Left ventricle myocardium inferior (tissue), 1 donor: ENCODE measurements around the gene NEAT1. TPM values are rescaled to one million over a fixed set of nuclear protein-coding genes. Genes with fewer than 3 reads are reported as not detected.
A peak's percentile ranks its signal among the peaks of the same experiment; 100 is the strongest.

Source experiments
- DNase-seq: peaks from one replicate; pipeline ENCODE4 v3.0.0-alpha.2; 2020
- H3K27ac ChIP-seq: fragments of 200-600 bp; replicated peaks from 2 replicates; pipeline ENCODE4 v1.8.0; 2021
- H3K27me3 ChIP-seq: fragments of 200-600 bp; 2 replicates; pipeline ENCODE4 v1.8.0; 2021; ENCODE audit warnings: low read depth
- H3K36me3 ChIP-seq: fragments of 200-600 bp; 2 replicates; pipeline ENCODE4 v1.8.0; 2021
- H3K4me1 ChIP-seq: fragments of 200-600 bp; 2 replicates; pipeline ENCODE4 v1.8.0; 2021
- H3K4me3 ChIP-seq: fragments of 200-600 bp; 2 replicates; pipeline ENCODE4 v1.8.0; 2021; ENCODE audit warnings: mild to moderate bottlenecking, moderate library complexity
- H3K9me3 ChIP-seq: fragments of 200-600 bp; replicated peaks from 2 replicates; pipeline ENCODE4 v1.8.0; 2021
- intact Hi-C: fragments of 100-400 bp; cut with micrococcal nuclease; formaldehyde crosslinking; loops from one replicate; pipeline ENCODE4 v1.11.0; 2022
- total RNA-seq: library from RNA; stranded (reverse); fragmentation: NEBNext Ultra II Directional; extraction: Animal tissue kit (Norgen Biotek cat#: 25700); gene quantifications from one replicate; pipeline ENCODE4 v1.2.1, GENCODE V29; 2021
- TF ChIP-seq, protein P1 (sequence below): fragments of 200-600 bp; IDR thresholded peaks from 2 replicates; pipeline ENCODE4 v1.8.0; 2021; ENCODE audit warnings: antibody characterized with exemption, mild to moderate bottlenecking, borderline replicate concordance
- donor health status: DM: no; HTN: yes; CAD: no; lungs with severe emphysema.

NEAT1 gene
- total RNA-seq, 1 donor from 2014 or later = 405 TPM

DNA sequence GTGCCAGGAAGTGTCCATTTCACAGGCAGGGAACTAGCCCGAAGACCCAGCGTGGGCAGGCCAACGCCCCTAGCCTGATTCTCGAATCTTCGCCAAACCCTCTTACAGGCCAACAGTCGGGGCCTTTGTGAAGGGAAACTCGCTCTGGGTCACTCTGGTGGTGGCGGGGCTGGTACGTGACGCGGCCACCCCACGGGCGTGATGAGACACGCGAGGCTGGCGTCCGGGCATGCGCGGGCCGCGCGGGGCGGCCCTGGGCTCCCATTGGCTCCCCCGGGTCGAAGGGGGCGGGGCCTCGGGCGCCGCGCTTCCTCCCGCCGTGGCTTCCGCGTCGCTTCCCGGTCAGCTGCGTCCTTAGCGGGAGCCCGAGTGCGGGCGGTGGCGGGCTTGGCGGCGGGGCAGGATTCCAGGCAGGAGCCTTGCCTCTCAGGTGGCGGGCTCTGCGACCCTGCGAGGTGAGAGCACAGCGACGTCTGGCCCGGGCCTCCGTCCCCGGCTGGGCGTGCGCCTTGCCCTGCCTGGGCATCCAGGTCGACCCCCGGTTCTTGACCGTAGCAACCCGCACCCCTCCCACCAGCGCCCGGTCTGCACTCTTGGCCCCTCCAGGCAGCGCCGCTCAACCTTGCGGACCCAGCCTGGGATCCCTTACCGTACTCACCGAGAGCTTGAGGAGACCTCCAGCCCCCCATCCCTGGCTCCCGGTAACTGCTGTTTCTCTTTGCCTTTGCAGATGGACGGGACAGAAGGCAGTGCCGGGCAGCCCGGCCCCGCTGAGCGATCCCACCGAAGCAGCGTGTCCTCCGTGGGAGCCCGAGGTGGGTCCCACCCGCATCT lies 36.1 kb upstream of the NEAT1 start, which contains the start of gene FRMD8:
TSS of gene FRMD8 (plus strand) at position 331 of the 834 bp plus-strand sequence. CDS start at position 731, 400 bp downstream.
- Histone ChIP-seq H3K27ac (peak within 1 kb of the TSS; percentile 97), H3K9me3 (no peaks in the 10 kb centered on the region), H3K36me3 (no peaks in the 10 kb centered on the region), H3K4me1 (peaks cover 99% of the 10 kb centered on the region), H3K4me3 (peak within 1 kb of the TSS; percentile 80), H3K27me3 (no peaks in the 10 kb centered on the region)
- TF ChIP-seq, protein P1, sequence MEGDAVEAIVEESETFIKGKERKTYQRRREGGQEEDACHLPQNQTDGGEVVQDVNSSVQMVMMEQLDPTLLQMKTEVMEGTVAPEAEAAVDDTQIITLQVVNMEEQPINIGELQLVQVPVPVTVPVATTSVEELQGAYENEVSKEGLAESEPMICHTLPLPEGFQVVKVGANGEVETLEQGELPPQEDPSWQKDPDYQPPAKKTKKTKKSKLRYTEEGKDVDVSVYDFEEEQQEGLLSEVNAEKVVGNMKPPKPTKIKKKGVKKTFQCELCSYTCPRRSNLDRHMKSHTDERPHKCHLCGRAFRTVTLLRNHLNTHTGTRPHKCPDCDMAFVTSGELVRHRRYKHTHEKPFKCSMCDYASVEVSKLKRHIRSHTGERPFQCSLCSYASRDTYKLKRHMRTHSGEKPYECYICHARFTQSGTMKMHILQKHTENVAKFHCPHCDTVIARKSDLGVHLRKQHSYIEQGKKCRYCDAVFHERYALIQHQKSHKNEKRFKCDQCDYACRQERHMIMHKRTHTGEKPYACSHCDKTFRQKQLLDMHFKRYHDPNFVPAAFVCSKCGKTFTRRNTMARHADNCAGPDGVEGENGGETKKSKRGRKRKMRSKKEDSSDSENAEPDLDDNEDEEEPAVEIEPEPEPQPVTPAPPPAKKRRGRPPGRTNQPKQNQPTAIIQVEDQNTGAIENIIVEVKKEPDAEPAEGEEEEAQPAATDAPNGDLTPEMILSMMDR = no peak
- intact Hi-C loops = no loop called here
- peak; percentile 95 for DNase-seq

DNA sequence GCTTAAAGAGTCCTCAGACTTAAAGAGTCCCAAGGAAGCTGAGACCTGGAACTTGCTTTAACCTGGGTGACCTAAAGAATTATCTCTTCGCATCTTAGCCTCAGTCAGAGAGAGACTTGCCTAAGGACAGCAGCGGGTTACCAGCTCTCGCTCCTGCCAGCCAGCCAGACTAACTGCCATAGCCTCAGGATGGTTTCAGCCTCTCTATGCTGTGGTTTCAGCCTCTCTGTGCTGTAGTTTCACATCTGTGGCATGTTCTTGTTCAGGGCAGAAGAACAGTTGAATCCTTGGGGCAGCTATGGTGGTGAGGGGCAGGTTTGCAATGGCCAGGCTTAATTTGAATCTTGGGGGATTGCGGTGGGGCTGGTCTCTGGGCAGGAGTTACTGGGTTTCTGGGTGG lies 33.9 kb upstream of the NEAT1 start:
- no peaks in the 10 kb centered on the region for H3K9me3 ChIP-seq
- intact Hi-C loops = no loop called here
- TF ChIP-seq, protein P1 = no peak
- H3K4me3 ChIP-seq = peak overlapping the region; percentile 80
- peak overlapping the region; percentile 87 for H3K27ac ChIP-seq
- no peak for DNase-seq
- H3K27me3 ChIP-seq = no peaks in the 10 kb centered on the region
- peaks cover 8% of the 10 kb centered on the region for H3K36me3 ChIP-seq
- H3K4me1 ChIP-seq = peaks cover 95% of the 10 kb centered on the region

DNA sequence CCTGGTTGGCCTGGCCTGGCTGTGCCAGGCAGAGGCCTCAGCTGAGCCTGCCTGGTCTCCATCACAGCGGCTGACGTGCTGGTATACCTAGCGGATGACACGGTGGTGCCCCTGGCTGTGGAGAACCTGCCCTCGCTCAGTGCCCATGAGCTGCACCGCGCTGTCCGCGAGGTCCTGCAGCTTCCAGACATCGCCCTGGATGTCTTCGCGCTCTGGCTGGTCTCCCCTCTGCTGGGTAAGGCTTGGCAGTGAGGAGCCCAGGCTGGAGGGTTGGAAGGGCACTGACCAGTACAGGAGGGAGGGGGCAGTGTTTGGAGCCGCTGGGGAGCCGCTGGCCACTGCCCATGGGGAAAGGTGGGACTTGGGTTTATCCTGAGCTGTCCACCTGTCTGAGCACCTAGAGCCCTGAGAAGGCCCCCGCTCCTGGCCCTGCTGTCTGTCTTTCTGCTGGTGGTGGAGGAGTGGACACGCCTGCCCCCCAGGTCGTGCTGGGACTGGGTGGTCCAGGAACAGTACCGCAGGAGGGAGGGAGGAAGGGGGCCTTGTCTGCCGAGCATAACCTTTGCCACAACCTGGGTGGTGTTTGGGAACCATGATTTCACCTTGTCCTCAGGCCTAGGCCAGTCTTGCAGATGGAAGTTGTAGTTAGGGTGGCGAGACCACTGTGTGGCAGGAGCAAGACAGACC lies 33.2 kb upstream of the NEAT1 start:
- H3K36me3 ChIP-seq = peaks cover 15% of the 10 kb centered on the region
- TF ChIP-seq, protein P1 = no peak
- peak overlapping the region; percentile 43 for H3K4me3 ChIP-seq
- H3K27ac ChIP-seq = peak overlapping the region; percentile 87
- peaks cover 87% of the 10 kb centered on the region for H3K4me1 ChIP-seq
- intact Hi-C loops = no loop called here
- DNase-seq = no peak
- H3K27me3 ChIP-seq = no peaks in the 10 kb centered on the region
- no peaks in the 10 kb centered on the region for H3K9me3 ChIP-seq

DNA sequence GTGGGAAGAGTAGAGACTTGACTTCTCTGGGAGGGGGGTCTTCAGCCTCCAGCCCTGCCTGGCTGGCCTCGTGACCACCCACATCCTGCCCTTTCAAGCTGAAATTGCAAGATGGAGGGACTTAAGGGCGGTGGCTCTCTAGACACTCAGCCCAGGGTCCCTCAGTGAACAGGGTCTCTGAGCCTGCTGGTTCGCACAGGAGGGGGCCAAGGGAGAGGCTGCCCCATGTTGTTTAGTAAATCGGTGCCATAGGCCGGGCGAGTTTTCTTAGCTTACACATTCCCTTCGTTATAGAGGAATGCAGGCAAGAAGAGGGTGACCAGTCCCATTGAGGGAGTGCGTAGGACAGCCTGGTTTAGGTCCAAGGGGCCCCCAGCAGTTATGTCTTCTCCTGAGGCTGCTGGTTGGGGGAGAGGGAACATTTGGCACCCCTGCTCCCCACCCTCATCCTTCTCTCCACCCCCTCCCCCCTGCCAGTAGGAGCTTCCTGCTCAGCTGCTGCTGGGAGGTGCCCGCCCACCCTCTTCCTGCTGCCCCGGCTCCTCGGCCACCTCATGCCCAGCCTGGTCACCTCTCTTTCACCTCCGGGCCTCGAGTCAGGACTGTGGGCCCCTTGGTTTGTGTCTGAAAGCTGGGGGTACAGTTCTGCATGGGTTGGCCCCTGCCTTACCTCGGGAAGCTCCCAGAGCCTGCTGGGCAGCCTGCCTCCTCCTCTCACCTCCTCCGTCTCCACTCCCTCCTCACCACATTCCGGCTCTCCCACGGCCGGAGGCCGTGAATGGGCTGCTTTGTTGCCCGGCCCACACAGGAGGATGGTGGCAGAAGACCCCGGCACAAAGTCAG lies 32.3 kb upstream of the NEAT1 start:
- H3K4me1 ChIP-seq = peaks cover 79% of the 10 kb centered on the region
- no peak for DNase-seq
- H3K9me3 ChIP-seq = no peaks in the 10 kb centered on the region
- peak overlapping the region; percentile 87 for H3K27ac ChIP-seq
- peak overlapping the region; percentile 43 for H3K4me3 ChIP-seq
- intact Hi-C loops = no loop called here
- no peaks in the 10 kb centered on the region for H3K27me3 ChIP-seq
- TF ChIP-seq, protein P1 = no peak
- H3K36me3 ChIP-seq = peaks cover 24% of the 10 kb centered on the region

DNA sequence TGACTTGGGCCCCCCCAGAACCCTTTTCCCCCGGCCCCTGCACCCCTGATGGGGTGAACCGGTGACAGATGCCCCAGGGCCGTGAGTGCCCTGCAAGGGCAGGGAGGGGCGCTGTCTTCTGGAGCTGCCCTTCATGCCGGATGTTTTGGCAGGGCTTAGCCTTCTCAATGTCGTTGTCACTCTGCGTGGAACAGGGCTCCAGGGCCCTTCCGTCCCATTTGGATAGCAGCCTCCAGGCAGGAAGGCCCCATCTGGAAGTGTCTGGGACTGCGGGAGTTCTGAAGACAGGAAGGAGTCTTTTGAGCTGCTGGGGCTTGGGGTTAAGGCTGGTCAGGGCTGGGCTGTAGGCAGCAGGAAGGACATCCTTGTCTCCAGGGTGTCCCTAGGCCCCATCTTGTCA lies 31.6 kb upstream of the NEAT1 start:
- Histone ChIP-seq H3K27ac (peak overlapping the region; percentile 87), H3K9me3 (no peaks in the 10 kb centered on the region), H3K4me3 (peak overlapping the region; percentile 43), H3K27me3 (no peaks in the 10 kb centered on the region), H3K4me1 (peaks cover 73% of the 10 kb centered on the region), H3K36me3 (peaks cover 31% of the 10 kb centered on the region)
- TF ChIP-seq, protein P1 = peak; percentile 15
- intact Hi-C loops = no loop called here
- DNase-seq = peak; percentile 57
